ENCODE measurements around the gene BCL2L14.

BCL2L14 gene

DNA sequence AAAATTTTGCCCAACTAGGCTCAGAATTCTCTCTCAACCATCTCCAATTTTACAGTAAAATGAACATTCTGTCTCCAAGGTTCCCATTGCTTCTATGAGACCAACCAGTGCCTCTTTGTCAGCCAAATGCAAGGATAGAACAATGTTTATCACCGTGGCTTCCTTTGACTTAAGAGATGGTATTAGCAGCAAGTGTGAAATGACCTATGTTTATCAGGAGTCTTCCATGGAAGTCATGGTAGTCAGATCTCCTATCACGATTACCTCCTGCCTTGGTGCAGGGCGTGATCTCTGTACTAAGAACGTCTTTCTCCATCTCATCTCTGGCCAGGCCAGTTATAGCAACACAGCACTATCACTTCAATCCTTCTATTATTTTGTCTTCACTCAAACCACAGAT, 6.1 kb upstream of the BCL2L14 start:
- no peak for DNase-seq

DNA sequence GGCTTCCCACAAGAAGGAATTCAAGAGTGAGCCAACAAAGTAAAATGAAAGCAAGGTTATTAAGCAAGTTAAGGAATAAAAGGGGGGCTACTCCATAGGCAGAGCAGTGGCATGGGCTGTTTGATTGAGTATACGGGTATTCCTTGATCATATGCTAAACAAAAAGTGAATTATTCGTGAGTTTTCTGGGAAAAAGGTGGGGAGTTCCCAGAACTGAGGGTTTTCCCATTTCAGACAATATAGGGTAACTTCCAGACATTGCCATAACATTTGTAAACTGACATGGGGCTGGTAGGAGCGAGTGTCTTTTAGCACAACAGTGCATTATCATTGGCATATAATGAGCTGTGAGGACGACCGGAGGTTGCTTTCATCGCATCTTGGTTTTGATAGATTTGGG, 2.0 kb upstream of the BCL2L14 start:
- no peak for DNase-seq

DNA sequence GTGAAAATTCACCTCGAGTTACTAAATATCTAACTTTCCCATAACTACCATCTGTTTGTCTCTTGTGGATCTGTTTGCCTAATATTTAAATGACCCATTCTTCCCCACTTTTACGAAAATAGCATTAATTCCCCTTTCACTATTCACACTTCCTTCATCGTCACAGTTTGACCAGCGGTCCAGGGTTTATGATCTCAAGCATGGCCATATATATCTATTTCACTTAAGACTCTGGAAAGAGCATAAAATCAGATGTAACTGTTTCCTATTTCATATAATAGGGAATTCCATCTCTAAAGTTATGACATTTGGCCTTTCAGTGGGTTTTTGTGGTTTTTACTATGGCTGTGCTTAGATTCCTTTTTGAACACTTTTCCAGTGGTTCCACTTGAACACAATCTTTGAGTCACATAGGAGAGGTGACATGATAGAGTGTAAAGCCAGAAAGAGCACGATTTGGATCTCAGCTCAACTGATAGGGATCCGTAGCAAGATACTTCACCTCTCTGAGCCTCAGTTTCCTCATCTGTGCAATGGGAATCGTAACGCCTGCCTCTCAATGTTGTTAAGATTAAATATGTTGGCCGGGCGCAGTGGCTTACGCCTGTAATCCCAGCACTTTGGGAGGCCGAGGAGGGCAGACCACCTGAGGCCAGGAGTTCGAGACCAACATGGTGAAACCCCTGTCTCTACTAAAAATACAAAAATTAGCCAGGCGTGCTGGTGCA, 754 bp upstream of the BCL2L14 start:
- no peak for DNase-seq

DNA sequence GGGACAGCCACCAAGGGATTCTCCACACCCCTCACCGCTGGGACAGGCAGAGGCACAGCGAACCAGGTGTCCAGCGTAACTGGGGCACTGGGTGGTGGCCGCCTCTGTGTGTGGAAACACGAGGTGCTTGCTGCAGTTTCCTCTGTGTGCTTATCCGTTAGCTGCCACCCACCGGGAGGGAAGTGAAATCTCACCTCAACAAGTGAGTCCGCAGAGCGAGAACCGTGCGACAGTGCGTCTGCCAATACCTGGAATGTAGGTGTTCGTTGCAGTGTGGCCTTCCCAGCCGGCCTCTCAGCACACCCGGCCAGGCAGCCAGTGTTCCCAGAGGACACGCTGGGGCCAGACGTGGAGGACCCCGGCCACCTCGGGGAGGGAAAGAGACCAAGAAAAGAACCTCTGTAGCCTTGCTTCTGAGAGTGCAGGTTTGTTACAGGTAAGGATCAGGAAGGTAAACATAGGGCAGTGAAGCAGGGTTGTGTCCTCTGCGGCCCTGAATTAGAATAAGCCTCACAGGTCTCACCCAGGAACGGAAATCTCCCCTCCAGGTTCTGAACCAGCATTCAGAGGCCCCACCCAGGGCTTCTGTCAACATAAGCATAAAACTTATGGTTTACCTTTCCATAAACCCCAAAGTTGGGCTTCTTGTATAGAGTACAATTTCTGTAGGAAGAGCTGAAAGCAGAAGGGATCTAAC, 1.5 kb downstream of the BCL2L14 start:
- peak; percentile 11 for DNase-seq

DNA sequence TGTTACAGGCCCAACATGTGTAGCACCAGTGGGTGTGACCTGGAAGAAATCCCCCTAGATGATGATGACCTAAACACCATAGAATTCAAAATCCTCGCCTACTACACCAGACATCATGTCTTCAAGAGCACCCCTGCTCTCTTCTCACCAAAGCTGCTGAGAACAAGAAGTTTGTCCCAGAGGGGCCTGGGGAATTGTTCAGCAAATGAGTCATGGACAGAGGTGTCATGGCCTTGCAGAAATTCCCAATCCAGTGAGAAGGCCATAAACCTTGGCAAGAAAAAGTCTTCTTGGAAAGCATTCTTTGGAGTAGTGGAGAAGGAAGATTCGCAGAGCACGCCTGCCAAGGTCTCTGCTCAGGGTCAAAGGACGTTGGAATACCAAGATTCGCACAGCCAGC, 8.6 kb downstream of the BCL2L14 start:
- DNase-seq = no peak

DNA sequence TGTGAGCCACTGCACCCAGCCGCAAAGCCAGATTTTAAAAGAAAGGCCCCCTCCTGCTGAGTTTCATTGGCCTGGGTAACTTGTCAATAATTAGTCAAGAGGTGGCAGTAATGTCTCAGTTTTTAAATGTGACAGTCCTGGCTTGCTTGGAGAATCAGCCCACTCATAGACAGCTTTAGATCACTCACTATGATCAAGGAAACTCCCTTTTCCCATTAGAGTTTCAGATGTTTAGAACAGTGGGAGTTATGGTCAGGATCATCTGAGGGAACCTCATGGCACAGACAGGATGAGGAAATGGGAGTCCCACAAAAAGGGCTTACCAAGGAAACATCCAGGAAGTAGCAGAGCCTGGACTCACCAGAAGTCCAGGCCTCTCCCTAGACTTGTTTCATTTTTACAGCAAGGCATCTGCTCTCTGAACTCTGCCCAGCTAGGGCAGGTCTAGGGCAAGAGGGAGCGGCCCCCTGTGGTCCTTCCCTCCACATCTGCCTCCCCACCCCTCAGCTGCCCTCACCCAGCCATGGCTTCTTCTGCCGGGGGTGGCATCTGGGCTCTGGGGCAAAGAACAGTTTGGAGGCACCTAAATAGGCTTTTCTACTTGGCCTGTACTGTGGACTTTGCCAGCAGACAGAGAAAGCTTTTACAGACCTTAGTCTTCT, 11.2 kb downstream of the BCL2L14 start:
- peak; percentile 23 for DNase-seq

DNA sequence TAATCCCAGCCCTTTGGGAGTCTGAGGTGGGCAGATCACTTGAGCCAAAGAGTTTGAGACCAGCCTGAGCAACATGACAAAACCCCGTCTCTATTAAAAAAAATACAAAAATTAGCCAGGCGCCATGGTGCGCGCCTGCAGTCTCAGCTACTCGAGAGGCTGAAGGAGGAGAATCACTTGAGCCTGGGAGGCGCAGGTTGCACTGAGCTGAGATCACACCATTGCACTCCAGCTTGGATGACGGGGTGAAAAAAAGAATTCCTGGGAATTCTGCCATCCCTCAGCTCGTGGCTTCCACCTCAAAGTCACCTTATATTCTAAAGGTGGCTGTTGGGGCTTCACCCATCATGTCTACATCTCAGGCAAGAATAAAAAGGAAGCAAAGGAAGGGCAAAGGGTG, 12.9 kb downstream of the BCL2L14 start:
- DNase-seq = no peak

DNA sequence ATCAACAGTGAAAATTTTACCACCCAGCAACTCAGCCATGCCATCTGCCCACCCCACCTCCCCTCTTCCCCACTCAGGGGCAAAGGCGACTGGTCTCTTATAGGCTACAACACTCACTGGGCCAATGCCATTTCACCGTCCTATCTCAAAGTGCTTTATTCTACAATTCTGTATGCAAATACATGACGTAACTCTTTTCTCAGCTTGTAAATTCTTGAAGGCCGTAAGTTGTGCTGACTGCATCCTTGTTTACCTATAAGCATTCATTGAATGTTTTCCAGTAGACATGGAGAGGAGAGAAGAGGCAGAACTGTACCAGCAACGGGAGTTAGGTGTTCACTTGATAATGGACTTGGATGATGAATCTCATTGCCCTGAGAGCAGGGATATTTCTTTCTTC, 15.6 kb downstream of the BCL2L14 start:
- DNase-seq = no peak

DNA sequence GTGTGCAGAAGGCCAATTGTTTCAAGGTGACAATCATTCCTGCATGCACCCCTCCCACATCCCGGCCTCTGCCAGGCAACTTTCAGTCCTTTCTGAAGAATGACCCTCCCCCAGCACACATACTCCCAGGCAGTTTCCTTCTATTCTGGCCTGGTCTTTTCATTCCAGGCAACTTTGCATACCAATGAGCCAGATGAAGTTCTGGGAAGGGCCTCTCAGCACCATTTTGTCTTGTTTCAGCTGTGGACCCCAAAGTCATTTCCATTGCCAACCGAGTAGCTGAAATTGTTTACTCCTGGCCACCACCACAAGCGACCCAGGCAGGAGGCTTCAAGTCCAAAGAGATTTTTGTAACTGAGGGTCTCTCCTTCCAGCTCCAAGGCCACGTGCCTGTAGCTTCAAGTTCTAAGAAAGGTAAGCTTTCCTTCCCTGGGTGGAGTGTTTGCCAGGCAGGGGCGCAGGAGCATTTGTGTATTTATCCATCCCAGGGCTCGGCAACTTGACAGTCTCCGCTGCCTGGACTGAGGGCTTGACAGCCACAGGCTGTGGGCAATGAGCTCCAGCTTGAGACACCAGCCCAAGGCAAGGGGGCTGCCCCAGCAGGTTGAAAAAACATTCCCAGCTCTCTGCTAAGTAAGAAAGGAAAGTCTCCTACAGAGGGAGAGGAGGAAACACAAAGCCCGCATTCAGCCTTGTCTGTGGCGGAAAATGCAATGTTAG, 16.4 kb downstream of the BCL2L14 start:
- no peak for DNase-seq

DNA sequence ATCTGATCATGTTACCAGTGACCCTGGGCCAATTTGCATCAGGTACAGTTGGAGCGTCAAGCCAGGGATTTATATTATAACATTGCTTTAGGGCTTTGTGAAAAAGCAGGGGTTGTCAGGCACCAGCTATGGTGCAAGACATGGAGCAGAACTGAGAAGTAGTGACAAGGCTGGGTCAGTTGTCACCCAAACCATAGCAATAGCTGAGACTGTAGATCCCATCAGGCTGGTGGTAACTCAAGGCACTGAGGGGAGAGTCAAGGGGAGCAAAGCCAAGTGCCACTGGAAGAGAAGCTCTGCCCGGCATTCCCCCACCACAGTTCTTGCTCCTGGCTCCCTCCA, 16.9 kb downstream of the BCL2L14 start:
- DNase-seq = no peak

DNA sequence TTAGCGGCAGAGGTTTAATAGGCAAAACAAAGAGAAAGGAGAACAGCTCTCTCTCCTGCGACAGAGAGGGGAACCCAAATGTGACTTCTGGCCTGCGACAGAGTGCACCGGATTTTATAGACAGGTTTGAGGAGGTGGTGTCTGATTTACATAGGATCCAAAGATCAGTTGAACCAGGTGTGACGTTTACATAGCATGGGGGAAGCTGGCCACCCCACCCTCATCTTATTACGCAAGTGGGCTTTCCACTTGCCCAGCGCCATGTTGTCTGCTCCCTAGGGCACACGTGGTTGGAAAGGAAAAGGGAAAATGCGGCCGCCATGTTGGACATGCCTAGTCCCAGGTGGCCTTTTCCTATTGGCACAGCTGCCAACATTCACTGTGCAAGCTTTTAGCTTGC, 17.4 kb downstream of the BCL2L14 start:
- DNase-seq = no peak

DNA sequence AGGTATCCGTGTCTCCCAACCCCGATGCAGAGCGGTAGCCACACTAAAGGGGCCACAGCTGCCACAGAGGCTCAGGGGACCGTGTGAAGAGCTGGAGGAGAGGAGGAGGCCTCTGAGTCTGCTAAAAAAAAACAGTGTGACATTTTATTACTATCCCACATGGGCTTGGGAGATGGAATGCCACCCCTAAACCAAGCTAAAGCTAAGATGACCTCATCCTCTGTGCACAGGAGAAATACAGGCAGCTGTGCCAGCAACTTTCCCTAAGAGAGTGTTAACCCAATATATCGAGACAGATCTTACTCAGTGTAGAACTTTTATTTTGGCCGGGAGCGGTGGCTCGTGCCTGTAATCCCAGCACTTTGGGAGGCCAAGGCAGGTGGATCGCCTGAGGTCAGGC, 18.0 kb downstream of the BCL2L14 start:
- DNase-seq = no peak

DNA sequence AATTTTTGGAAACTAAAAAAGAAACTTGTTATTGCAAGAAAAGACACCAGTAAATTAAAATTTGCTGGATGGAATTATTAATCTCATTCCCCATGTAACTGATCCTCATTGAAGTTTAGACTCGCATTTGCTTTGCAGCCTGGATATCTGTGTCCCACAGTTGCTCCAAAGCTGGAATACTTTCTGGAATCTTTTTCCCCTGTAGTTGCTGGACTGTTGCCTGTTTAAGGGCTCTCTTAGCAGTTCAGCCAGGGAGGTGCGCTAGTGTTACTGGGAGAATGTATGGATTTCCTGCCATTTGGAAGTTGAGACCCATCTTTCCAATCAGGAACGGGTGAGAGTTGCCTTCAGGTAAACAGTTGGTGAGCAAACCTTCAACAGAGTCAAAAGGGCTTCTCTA, 20.3 kb downstream of the BCL2L14 start:
- DNase-seq = no peak

DNA sequence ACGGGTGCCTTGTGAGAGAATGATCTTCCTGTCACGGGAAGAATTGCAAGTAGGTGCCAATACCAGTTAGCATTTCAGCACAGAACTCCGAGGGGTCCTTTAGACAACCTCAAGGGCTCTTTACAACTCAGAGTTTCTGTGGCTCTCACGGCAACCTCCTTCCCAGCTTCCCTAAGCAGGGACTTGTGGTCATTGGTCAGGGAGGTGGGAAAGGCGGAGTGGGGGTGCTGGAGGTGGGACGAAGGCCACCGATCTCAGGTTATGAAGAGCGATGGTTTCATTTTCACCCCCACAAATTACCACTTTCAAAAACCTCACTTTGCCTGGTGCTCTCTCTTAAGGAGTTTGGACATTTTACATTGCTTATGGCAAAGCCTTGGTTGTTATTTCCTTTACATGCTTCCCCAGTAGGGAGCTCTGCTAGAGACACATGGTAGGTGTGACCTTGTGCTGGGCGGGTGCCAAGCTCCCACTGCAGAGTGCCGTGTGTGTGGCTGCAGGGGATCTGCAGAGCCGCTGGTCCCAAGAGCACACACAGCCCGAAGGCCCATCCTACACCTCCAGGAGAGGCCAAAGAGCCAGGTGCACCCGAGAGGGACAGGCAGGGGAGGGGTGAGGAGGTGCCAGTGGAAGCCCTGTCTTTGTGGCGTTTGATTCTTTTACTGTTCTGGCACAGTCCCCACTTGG, 21.4 kb downstream of the BCL2L14 start:
- no peak for DNase-seq

DNA sequence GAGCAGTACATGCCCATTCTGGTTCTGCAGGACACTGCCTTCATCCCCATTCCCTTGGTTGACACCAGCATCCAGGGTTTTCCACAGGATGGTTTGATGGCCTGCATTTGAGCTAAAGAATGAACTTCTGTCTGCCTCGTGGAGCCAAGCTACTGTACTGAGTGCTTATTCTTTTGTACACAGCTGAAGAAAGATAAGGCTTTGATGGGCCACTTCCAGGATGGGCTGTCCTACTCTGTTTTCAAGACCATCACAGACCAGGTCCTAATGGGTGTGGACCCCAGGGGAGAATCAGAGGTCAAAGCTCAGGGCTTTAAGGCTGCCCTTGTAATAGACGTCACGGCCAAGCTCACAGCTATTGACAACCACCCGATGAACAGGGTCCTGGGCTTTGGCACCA, 23.7 kb downstream of the BCL2L14 start:
- DNase-seq = no peak

DNA sequence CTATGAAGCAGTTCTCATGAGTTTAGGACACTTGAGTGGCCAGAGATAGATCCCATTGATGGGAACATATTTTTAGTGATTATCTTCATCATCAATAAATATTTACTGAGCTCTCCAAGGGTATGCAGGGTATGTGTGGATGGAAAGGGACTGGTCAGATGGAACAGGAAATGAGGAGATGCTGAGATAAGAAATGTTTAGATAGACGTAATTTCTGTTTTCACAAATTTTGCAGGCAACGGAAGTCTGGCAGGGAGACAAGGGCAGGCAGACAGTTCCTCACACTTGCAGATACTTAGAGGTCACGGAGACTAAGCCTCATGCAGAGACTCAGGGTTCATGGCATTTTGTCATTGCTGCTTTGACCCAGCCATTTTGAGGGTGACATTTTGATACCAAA, 24.3 kb downstream of the BCL2L14 start:
- DNase-seq = no peak

DNA sequence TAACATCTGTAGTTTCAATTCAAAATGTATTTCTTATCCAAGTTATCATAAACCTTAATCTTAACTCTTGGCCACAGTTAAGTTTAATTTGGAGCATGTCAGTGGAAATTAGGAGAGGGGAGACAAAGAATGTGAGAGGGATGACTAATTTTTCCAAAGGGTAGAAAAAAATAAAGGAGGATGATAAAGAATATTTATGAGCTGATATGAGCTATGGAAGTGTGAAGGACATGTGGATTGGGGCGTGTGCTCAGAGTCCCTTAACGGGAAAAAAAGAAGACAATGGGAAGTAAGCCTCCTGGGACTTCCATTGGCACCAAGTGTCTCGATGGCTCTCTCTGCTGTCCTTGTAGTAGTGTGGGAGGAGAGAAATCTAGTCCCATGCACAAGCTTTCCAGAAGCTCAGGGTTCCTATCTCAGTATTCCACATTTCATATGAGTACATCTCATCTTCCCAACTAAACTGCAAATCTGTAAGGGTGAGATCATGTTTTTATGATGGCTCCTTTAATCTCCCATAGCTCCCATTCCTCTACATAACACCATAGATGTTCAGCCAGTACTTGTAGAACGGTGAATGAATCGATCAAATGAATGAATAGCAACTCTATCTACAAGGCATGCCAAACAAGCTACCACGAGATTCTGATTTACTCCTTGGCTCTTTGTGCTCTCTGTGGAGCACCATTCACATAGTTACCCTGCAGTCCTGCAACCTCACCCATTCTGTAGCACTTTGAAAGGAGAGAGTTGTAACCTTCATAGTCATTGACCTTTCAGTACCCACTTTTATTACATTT, 27.4 kb downstream of the BCL2L14 start:
- DNase-seq = no peak

DNA sequence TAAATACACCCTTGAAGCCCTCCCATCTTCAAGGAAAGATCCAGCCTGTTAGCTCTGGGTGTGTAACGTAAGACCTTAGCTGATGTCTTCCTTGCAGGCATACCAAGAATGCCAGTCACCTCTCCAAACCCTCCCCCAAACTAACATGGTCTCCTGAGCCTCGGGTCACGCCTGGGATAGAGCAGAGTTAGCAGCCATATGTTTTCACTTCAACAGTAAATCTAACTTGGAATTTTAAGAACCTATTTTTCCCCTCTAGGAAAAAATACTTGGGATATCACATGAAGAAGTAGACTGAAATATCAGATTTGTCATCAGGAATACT, 27.9 kb downstream of the BCL2L14 start:
- DNase-seq = no peak

DNA sequence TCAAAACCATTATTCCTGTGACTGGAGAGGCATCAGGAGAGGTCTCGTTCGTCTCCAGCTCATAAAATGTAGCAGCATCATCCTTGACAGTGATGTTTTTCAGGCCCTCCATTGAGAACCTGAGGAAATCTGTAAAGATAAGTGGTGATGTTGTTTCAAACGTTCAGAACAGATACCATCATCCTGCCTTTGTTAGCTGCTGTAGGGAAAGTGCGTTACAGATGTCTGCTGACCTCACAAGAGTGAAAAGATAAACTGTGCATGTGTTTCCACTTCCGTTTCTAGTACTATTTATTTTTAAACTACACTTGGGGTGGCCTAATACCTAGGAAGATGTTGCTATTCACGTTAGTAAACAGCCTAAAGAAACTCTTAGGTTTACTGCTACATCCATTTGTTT, 28.4 kb downstream of the BCL2L14 start:
- no peak for DNase-seq

DNA sequence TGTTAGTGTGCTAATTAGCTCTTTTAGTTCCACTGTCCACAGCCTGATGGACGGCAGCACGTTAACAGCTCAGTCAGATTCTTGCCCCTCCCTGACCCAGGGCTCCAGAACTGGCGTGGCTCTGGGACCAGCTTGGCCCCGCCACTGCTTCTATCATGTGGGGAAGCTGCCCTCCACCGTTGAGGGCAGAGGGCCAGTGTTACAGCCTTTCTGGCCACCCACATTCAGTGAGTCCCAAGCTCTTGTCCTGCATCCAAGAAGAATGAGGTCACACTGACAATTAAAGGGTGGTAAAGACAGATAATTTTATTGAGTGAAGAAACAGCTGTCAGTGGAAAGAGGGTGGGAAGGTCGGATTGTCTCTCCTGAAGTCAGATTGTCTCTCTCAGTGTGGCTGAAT, 36.9 kb downstream of the BCL2L14 start:
- DNase-seq = no peak

DNA sequence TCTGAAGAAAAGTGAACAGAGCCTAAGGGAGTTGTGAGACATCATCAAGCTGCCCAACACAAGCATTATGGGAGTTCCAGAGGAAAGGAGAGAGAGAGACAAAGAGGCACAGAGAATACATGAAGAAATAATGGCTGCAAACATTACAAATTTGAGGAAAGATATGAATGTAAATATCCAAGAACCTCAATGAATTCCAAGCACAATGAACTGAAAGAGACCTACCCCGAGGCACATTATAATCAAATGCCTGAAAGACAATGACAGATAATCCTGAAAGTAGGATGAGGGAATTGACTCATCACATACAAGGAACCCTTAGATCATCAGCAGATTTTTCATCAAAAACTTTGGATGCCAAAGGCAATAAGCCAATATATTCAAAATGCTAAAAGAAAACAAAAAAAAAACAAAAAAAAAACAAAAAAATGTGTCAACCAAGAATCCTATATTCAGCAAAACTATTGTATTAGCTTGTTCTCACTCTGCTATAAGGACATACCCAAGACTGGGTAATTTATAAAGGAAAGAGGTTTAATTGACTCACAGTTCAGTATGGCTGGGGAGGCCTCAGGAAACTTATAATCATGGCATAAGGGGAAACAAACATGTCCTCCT, 37.8 kb downstream of the BCL2L14 start:
- no peak for DNase-seq
